DMS53 treated with DMSO at 0.1 percent for 48 hours (cell line): ENCODE measurements around the gene LRP8.

Source experiments
- DNase-seq: peaks from one replicate; lab custom pipeline; 2025; ENCODE audit not compliant: unreplicated experiment; lab: John Stamatoyannopoulos, UW

The LRP8 gene

GRCh38 chr1:53340660-53341520 is 13.0 kb upstream of the LRP8 start:
- no peak for DNase-seq

- DNase-seq: no peak
Observed at GRCh38 chr1:53339736-53340635, 12.1 kb upstream of the LRP8 start.

- no peak for DNase-seq
Observed at GRCh38 chr1:53338423-53338822, 10.6 kb upstream of the LRP8 start.

GRCh38 chr1:53337499-53337898 is 9.6 kb upstream of the LRP8 start:
- DNase-seq: no peak

GRCh38 chr1:53336146-53336545 is 8.3 kb upstream of the LRP8 start:
- DNase-seq: no peak

GRCh38 chr1:53335661-53336060 is 7.8 kb upstream of the LRP8 start:
- no peak for DNase-seq

- no peak for DNase-seq
Observed at GRCh38 chr1:53334781-53335180, 6.9 kb upstream of the LRP8 start.

GRCh38 chr1:53334312-53334711 is 6.4 kb upstream of the LRP8 start:
- no peak for DNase-seq

GRCh38 chr1:53332833-53333232 is 5.0 kb upstream of the LRP8 start:
- no peak for DNase-seq

- DNase-seq: no peak
Observed at GRCh38 chr1:53332186-53332564, 4.3 kb upstream of the LRP8 start.

GRCh38 chr1:53331446-53332185 is 3.7 kb upstream of the LRP8 start:
- DNase-seq: no peak

- no peak for DNase-seq
Observed at GRCh38 chr1:53330819-53331218, 2.9 kb upstream of the LRP8 start.

- no peak for DNase-seq
Observed at GRCh38 chr1:53328541-53329499, 950 bp upstream of the LRP8 start.

- peak; percentile 63 for DNase-seq
Observed at GRCh38 chr1:53327182-53327913, 522 bp downstream of the LRP8 start.

- peak; percentile 63 for DNase-seq
Observed at GRCh38 chr1:53326598-53327181, 1.2 kb downstream of the LRP8 start.

- peak; percentile 98 for DNase-seq
Observed at GRCh38 chr1:53326088-53326597, 1.7 kb downstream of the LRP8 start.

GRCh38 chr1:53325326-53326087 is 2.4 kb downstream of the LRP8 start:
- DNase-seq: no peak

- DNase-seq: no peak
Observed at GRCh38 chr1:53324728-53325297, 3.1 kb downstream of the LRP8 start.
